H1 (cell line): Measurements from ENCODE around the gene ZXDA. TPM values are rescaled to one million over a fixed set of nuclear protein-coding genes. Genes with fewer than 3 reads are reported as not detected.

Experiments used
- CTCF ChIA-PET: fragments of 300-600 bp; sonication (Branson Sonifier 250); formaldehyde crosslinking; loops from one replicate; lab custom pipeline; 2021; ENCODE audit not compliant: partially characterized antibody; lab: Charles Lee
- POLR2A ChIA-PET: fragments of 300-600 bp; sonication (Branson Sonifier 250); formaldehyde crosslinking; loops from one replicate; lab custom pipeline; 2021; ENCODE audit warnings: inconsistent platforms; ENCODE audit not compliant: partially characterized antibody; lab: Charles Lee
- DNase-seq, 2 experiments: peaks; one replicate each; pipeline versions ENCODE4 v3.0.0 to v3.0.0-alpha.2; 2010 to 2022; ENCODE audit warnings: low spot score in 2 of 2, low read depth in 1 of 2, mixed read lengths in 1 of 2
- FAIRE-seq: peaks from 2 replicates; lab custom pipeline; 2011; peaks lifted over from hg19 to GRCh38; lab: Jason Lieb, UNC
- H2AFZ ChIP-seq: 2 replicates; pipeline ENCODE4 v1.8.1; 2012; ENCODE audit warnings: low read length, inconsistent platforms
- H2AK5ac ChIP-seq: 2 replicates; pipeline ENCODE4 v1.6.1; 2013; ENCODE audit warnings: low read depth, low read length
- H2BK120ac ChIP-seq: replicated peaks from 2 replicates; pipeline ENCODE3; 2013; ENCODE audit warnings: low read depth, low read length, inconsistent platforms
- H2BK12ac ChIP-seq: 2 replicates; pipeline ENCODE4 v1.6.1; 2013; ENCODE audit warnings: low read depth, low read length
- H2BK15ac ChIP-seq: 2 replicates; pipeline ENCODE4 v1.6.1; 2013; ENCODE audit warnings: low read length
- H2BK20ac ChIP-seq: 2 replicates; pipeline ENCODE4 v1.6.1; 2013; ENCODE audit warnings: low read length
- H2BK5ac ChIP-seq: 2 replicates; pipeline ENCODE4 v1.6.1; 2013; ENCODE audit warnings: low read depth, low read length
- H3K14ac ChIP-seq: 2 replicates; pipeline ENCODE4 v1.6.1; 2013; ENCODE audit warnings: inconsistent platforms; ENCODE audit not compliant: insufficient read length
- H3K18ac ChIP-seq: 2 replicates; pipeline ENCODE4 v1.6.1; 2013; ENCODE audit warnings: low read length; ENCODE audit errors: extremely low read depth
- H3K23ac ChIP-seq: 2 replicates; pipeline ENCODE4 v1.6.1; 2013; ENCODE audit warnings: inconsistent platforms; ENCODE audit not compliant: insufficient read length
- H3K23me2 ChIP-seq: 2 replicates; pipeline ENCODE4 v1.6.1; 2013; ENCODE audit warnings: low read depth, low read length
- H3K27ac ChIP-seq: 2 replicates; pipeline ENCODE4 v1.6.1; 2011; ENCODE audit warnings: low read depth, low read length, inconsistent platforms
- H3K27me3 ChIP-seq, 4 experiments: replicated peaks in 1 of 4; 1 replicate in 1 of 4; 2 replicates in 3 of 4; pipeline versions ENCODE4 v1.6.1 to v1.8.1; 2011 to 2013; ENCODE audit warnings: low read length in 3 of 4, mild to moderate bottlenecking in 3 of 4, inconsistent platforms in 2 of 4, mixed read lengths in 2 of 4, moderate library complexity in 1 of 4; ENCODE audit not compliant: control insufficient read depth in 3 of 4, insufficient read depth in 3 of 4; ENCODE audit errors: extremely low read depth in 1 of 4
- H3K36me3 ChIP-seq, 4 experiments: 2 replicates each; pipeline versions ENCODE4 v1.6.1 to v1.8.1; 2011 to 2013; ENCODE audit warnings: mild to moderate bottlenecking in 4 of 4, low read length in 3 of 4, moderate library complexity in 2 of 4, control low read depth in 1 of 4, inconsistent platforms in 1 of 4; ENCODE audit not compliant: insufficient read depth in 4 of 4, control insufficient read depth in 2 of 4
- H3K4ac ChIP-seq: replicated peaks from 2 replicates; pipeline ENCODE3; 2013; ENCODE audit warnings: low read length, low read depth, mixed read lengths, inconsistent platforms; ENCODE audit not compliant: insufficient read length
- H3K4me1 ChIP-seq, 4 experiments: replicated peaks in 1 of 4; 1 replicate in 1 of 4; 2 replicates in 3 of 4; pipeline versions ENCODE4 v1.6.1 to v1.8.1; 2011 to 2013; ENCODE audit warnings: low read length in 3 of 4, inconsistent platforms in 2 of 4, mixed read lengths in 1 of 4; ENCODE audit not compliant: insufficient read depth in 4 of 4, control insufficient read depth in 3 of 4
- H3K4me2 ChIP-seq, 2 experiments: 2 replicates each; pipeline versions ENCODE4 v1.6.1 to v1.8.1; 2011 to 2013; ENCODE audit warnings: low read depth in 2 of 2, low read length in 2 of 2, control low read depth in 1 of 2, inconsistent platforms in 1 of 2, mild to moderate bottlenecking in 1 of 2; ENCODE audit not compliant: insufficient read depth in 1 of 2
- H3K4me3 ChIP-seq, 4 experiments: fragments of 200-600, 300-600 bp in 1 of 4; sonication (generic), shearing (Covaris generic), sonication (Bioruptor Twin) in 1 of 4; 2 replicates each; pipeline versions ENCODE4 v1.5.1 to v1.8.1; 2011 to 2016; ENCODE audit warnings: low read length in 4 of 4, low read depth in 3 of 4, control low read depth in 2 of 4, inconsistent platforms in 2 of 4, mild to moderate bottlenecking in 2 of 4, mixed read lengths in 1 of 4, moderate library complexity in 1 of 4; ENCODE audit not compliant: insufficient read depth in 2 of 4; ENCODE audit errors: extremely low read depth in 1 of 4
- H3K56ac ChIP-seq: replicated peaks from 2 replicates; pipeline ENCODE3; 2013; ENCODE audit warnings: low read depth, mild to moderate bottlenecking, mixed read lengths, low read length, inconsistent platforms; ENCODE audit not compliant: insufficient read length
- H3K79me1 ChIP-seq: 2 replicates; pipeline ENCODE4 v1.6.1; 2013; ENCODE audit warnings: low read depth, low read length, control low read depth
- H3K79me2 ChIP-seq, 2 experiments: 2 replicates each; pipeline versions ENCODE4 v1.6.1 to v1.8.1; 2012 to 2013; ENCODE audit warnings: low read length in 2 of 2, mild to moderate bottlenecking in 2 of 2, inconsistent platforms in 1 of 2; ENCODE audit not compliant: insufficient read depth in 2 of 2, control insufficient read depth in 1 of 2
- H3K9ac ChIP-seq, 4 experiments: replicated peaks in 1 of 4; 1 replicate in 1 of 4; 2 replicates in 3 of 4; pipeline versions ENCODE4 v1.6.1 to v1.8.1; 2011 to 2013; ENCODE audit warnings: low read depth in 3 of 4, low read length in 3 of 4, control low read depth in 2 of 4, mild to moderate bottlenecking in 2 of 4, moderate library complexity in 2 of 4, inconsistent platforms in 1 of 4; ENCODE audit errors: extremely low read depth in 1 of 4
- H3K9me3 ChIP-seq, 2 experiments: 2 replicates each; pipeline versions ENCODE4 v1.6.1 to v1.8.1; 2012 to 2013; ENCODE audit warnings: mild to moderate bottlenecking in 2 of 2, moderate library complexity in 2 of 2, control low read depth in 1 of 2, inconsistent platforms in 1 of 2, low read depth in 1 of 2, low read length in 1 of 2, mixed read lengths in 1 of 2; ENCODE audit not compliant: insufficient read depth in 2 of 2
- H4K20me1 ChIP-seq, 2 experiments: replicated peaks in 1 of 2; 2 replicates each; pipeline versions ENCODE3 to v1.8.1; 2011 to 2013; ENCODE audit warnings: inconsistent platforms in 2 of 2, low read length in 2 of 2, mild to moderate bottlenecking in 1 of 2; ENCODE audit not compliant: insufficient read depth in 2 of 2, control insufficient read depth in 1 of 2
- H4K5ac ChIP-seq: 2 replicates; pipeline ENCODE4 v1.6.1; 2013; ENCODE audit warnings: low read length, low read depth, mixed read lengths, inconsistent platforms; ENCODE audit not compliant: insufficient read length
- H4K8ac ChIP-seq: 2 replicates; pipeline ENCODE4 v1.8.0; 2013; ENCODE audit warnings: mild to moderate bottlenecking, moderate library complexity, low read length, inconsistent platforms; ENCODE audit not compliant: insufficient read depth; ENCODE audit errors: extremely low read depth
- H4K91ac ChIP-seq: replicated peaks from 2 replicates; pipeline ENCODE3; 2013; ENCODE audit warnings: low read length, mixed read lengths, inconsistent platforms; ENCODE audit not compliant: insufficient read length
- ASH2L ChIP-seq: fragments of 200-600, 300-600 bp; sonication (generic); IDR thresholded peaks from one replicate; pipeline ENCODE4 v1.7.1; 2017; ENCODE audit warnings: low read length
- CEBPB ChIP-seq: IDR thresholded peaks from 2 replicates; pipeline ENCODE4 v1.6.1; 2012; ENCODE audit warnings: low read depth, low read length
- E2F6 ChIP-seq: IDR thresholded peaks from 2 replicates; pipeline ENCODE4 v1.6.1; 2012; ENCODE audit warnings: inconsistent platforms
- GTF2F1 ChIP-seq: IDR thresholded peaks from 2 replicates; pipeline ENCODE4 v1.6.1; 2012; ENCODE audit warnings: low read depth, low read length, improper control_type of control experiment, borderline replicate concordance
- HDAC2 ChIP-seq, 2 experiments: fragments of 300-600 bp in 1 of 2; sonication (generic) in 1 of 2; IDR thresholded peaks; 2 replicates each; pipeline ENCODE4 v1.6.1; 2011 to 2012; ENCODE audit warnings: low read depth in 2 of 2, low read length in 2 of 2, mild to moderate bottlenecking in 2 of 2, moderate library complexity in 2 of 2, borderline replicate concordance in 1 of 2, inconsistent platforms in 1 of 2
- PHF8 ChIP-seq: fragments of 200-600 bp; sonication (generic); conservative IDR thresholded peaks from 2 replicates; pipeline ENCODE4 v1.7.1; 2012; ENCODE audit warnings: low read depth, mild to moderate bottlenecking, inconsistent platforms, low read length, moderate library complexity
- POU5F1 ChIP-seq: IDR thresholded peaks from 2 replicates; pipeline ENCODE4 v1.6.1; 2011; ENCODE audit warnings: low read depth, mild to moderate bottlenecking, low read length, moderate library complexity
- RFX5 ChIP-seq: IDR thresholded peaks from 2 replicates; pipeline ENCODE4 v1.6.1; 2011; ENCODE audit warnings: low read depth, low read length, improper control_type of control experiment, borderline replicate concordance
- SP2 ChIP-seq: IDR thresholded peaks from 2 replicates; pipeline ENCODE4 v1.6.1; 2012; ENCODE audit warnings: mild to moderate bottlenecking, low read length, inconsistent platforms
- ZNF274 ChIP-seq: IDR thresholded peaks from 2 replicates; pipeline ENCODE4 v1.7.0; 2012; ENCODE audit warnings: low read length, borderline replicate concordance; ENCODE audit errors: extremely low read depth
- WGBS, 2 experiments: shearing (Covaris generic) in 1 of 2; methylation state at CpG; one replicate each; pipeline versions ENCODE4 v1.1.6 to v1.1.7; 2013 to 2015; ENCODE audit warnings: low lambda C conversion rate in 2 of 2, mixed read lengths in 2 of 2, inconsistent platforms in 1 of 2, low coverage in 1 of 2, missing lambda C conversion rate in 1 of 2; ENCODE audit not compliant: insufficient replicate concordance in 2 of 2, insufficient coverage in 1 of 2, insufficient read length in 1 of 2; ENCODE audit errors: extremely low coverage in 1 of 2, missing lambda C conversion rate in 1 of 2; 5-methylcytosine and 5-hydroxymethylcytosine counted together
- polyA plus RNA-seq, 7 experiments: library from polyadenylated mRNA; depleted of rRNA in 3 of 7; stranded (reverse) in 5 of 7; unstranded in 2 of 7; fragments of >200 nt in 5 of 7; fragments of 200-250 nt in 2 of 7; gene quantifications; 1 replicate in 5 of 7; 2 replicates in 1 of 7; 4 replicates in 1 of 7; pipeline versions ENCODE4 v1.2.1 to v1.2.3, GENCODE V29; 2011 to 2013; ENCODE audit warnings: missing spikeins in 2 of 7, mixed read lengths in 2 of 7
- total RNA-seq: library from RNA; stranded (reverse); fragmentation: NEBNext Ultra II Directional; extraction: Animal tissue kit (Norgen Biotek cat#: 25700); gene quantifications from 2 replicates; pipeline ENCODE4 v1.2.1, GENCODE V29; 2021

ZXDA gene
- total and polyA plus RNA-seq, 2 of the 8 experiments (the other 6 are each of a cell fraction or from before 2014, with no cell fraction given) = not detected

GRCh38 chrX:57901466-57901865 is 8.8 kb downstream of the ZXDA start:
- POLR2A ChIA-PET = no interaction called here

More at GRCh38 chrX:57901466-57901865, 8.8 kb downstream of the ZXDA start:
- no peak overlapping the region for H3K27ac ChIP-seq
- no peaks in the 10 kb centered on the region for H3K79me2 ChIP-seq
- no peak overlapping the region for H2BK5ac ChIP-seq
- CTCF ChIA-PET = no interaction called here
- H2BK15ac ChIP-seq = no peak overlapping the region
- H2AFZ ChIP-seq = no peak overlapping the region
- no peaks in the 10 kb centered on the region for H3K36me3 ChIP-seq
- no peak overlapping the region for H4K8ac ChIP-seq
- no peak overlapping the region for H4K91ac ChIP-seq
- H3K18ac ChIP-seq = no peak overlapping the region
- no peak overlapping the region for H2AK5ac ChIP-seq
- H3K23me2 ChIP-seq = no peaks in the 10 kb centered on the region
- TF ChIP-seq RFX5 = no peak
- no peak for TF ChIP-seq ZNF274
- TF ChIP-seq ASH2L = no peak
- TF ChIP-seq POU5F1 = no peak
- TF ChIP-seq E2F6 = no peak
- TF ChIP-seq CEBPB = no peak
- TF ChIP-seq GTF2F1 = no peak
- no peak for TF ChIP-seq PHF8
- no peak for TF ChIP-seq HDAC2 (IDR thresholded peaks at IDR 0.05; ENCODE audit: borderline replicate concordance in 1 of 2, low read depth in 2 of 2, low read length in 2 of 2)
- TF ChIP-seq SP2 = no peak
- TF ChIP-seq, all 59 proteins: peak for 0
- Histone ChIP-seq H2BK120ac (no peak overlapping the region), H2BK20ac (no peak overlapping the region), H3K4me2 (no peak overlapping the region), H3K23ac (no peak overlapping the region), H3K4me3 (no peak overlapping the region), H4K20me1 (no peaks in the 10 kb centered on the region), H3K14ac (no peak overlapping the region), H3K4ac (no peak overlapping the region), H3K9me3 (peaks cover 4 to 8% of the 10 kb centered on the region in 2 experiments; a peak in 3 of 4 replicates), H4K5ac (no peak overlapping the region), H3K4me1 (no peaks in the 10 kb centered on the region), H3K9ac (no peak overlapping the region), H3K56ac (no peak overlapping the region), H3K27me3 (no peaks in the 10 kb centered on the region), H3K79me1 (no peaks in the 10 kb centered on the region), H2BK12ac (no peak overlapping the region)
- FAIRE-seq (no peak), DNase-seq (no peak)
- 55% methylated on average over 1 of the region's 1 CpG; no CpG with 5 or more reads in 1 of the 2 experiments for WGBS, 2 experiments
